ENCODE results near the gene ZFHX3.

GRCh38 chr16:72962347-72962746, 85.6 kb downstream of the ZFHX3 start:
- no peak for TF ChIP-seq POLR2A (IDR thresholded peaks at IDR 0.05)
- TF ChIP-seq CTCF (IDR thresholded peaks at IDR 0.05 in 8 of 11, conservative IDR thresholded peaks at IDR 0.05 in 3 of 11): no peak
